Fibroblast of villous mesenchyme (primary cell): ENCODE results near the gene PEPD. TPM values are rescaled to one million over a fixed set of nuclear protein-coding genes. Genes with fewer than 3 reads are reported as not detected.

Source experiments
- DNase-seq: peaks from one replicate; pipeline ENCODE4 v3.0.0-alpha.2; 2010; ENCODE audit warnings: low read depth
- H3K4me3 ChIP-seq: 2 replicates; pipeline ENCODE4 v1.5.1; 2011; ENCODE audit warnings: low read depth, mild to moderate bottlenecking, low read length
- CTCF ChIP-seq: IDR thresholded peaks from 2 replicates; pipeline ENCODE4 v1.5.1; 2012; ENCODE audit warnings: low read depth, mild to moderate bottlenecking, low read length; ENCODE audit not compliant: insufficient read depth
- total RNA-seq: library from RNA; depleted of rRNA; stranded (reverse); fragments of >200 nt; gene quantifications from 2 replicates; pipeline ENCODE4 v1.2.3, GENCODE V29; 2012

Gene PEPD
- total RNA-seq, 1 donor, result 66.1 TPM

GRCh38 chr19:33370783-33371182 is 150.8 kb downstream of the PEPD start:
- no peak overlapping the region for H3K4me3 ChIP-seq
- no peak for DNase-seq
- TF ChIP-seq CTCF, result no peak

- TF ChIP-seq CTCF, result no peak
These were observed 153.3 kb downstream of the PEPD start for GRCh38 chr19:33368074-33368864.

DNA sequence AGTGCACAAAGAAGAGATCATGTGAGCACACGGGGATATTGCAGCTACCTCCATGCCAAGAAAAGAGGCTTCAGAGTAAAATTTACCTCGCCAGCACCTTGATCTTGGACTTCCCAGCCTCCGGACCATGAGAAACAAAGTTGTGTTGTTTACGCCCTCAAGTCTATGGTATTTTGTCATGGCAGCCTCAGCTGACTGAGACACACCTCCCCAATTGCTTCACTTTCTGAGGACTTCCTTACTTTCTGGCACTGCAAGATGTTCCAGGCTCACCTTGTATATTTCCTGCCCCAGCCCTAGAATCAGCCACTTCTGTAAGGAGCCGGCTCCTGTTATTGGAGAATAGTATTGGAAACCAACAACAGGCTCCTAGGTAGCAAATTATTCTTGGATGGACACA is 154.7 kb downstream of the PEPD start:
- no peak for DNase-seq
- no peak for TF ChIP-seq CTCF
- no peak overlapping the region for H3K4me3 ChIP-seq

More at GRCh38 chr19:33368074-33368864, 153.3 kb downstream of the PEPD start:
- H3K4me3 ChIP-seq, result no peak overlapping the region
- DNase-seq, result peak; percentile 6

- DNase-seq, result no peak
- H3K4me3 ChIP-seq, result no peak overlapping the region
- no peak for TF ChIP-seq CTCF
These were observed 155.5 kb downstream of the PEPD start for GRCh38 chr19:33366127-33366526.

GRCh38 chr19:33365691-33366090 is 155.9 kb downstream of the PEPD start:
- TF ChIP-seq CTCF, result no peak
- H3K4me3 ChIP-seq, result no peak overlapping the region
- DNase-seq, result no peak

- no peak overlapping the region for H3K4me3 ChIP-seq
- DNase-seq, result no peak
- TF ChIP-seq CTCF, result no peak
These were observed 158.1 kb downstream of the PEPD start for GRCh38 chr19:33363476-33363875.
